DND-41 (cell line): ENCODE measurements around the gene NTMT2.

Experiments
- EZH2 ChIP-seq: IDR thresholded peaks from 3 replicates; pipeline ENCODE4 v1.6.1; 2012; ENCODE audit warnings: borderline replicate concordance, low read depth, mild to moderate bottlenecking, moderate library complexity, low read length, inconsistent platforms; ENCODE audit not compliant: severe bottlenecking
- TF ChIP-seq, protein P1 (sequence below): IDR thresholded peaks from 2 replicates; pipeline ENCODE4 v1.5.1; 2012; ENCODE audit warnings: borderline replicate concordance, low read length, moderate library complexity, mild to moderate bottlenecking; ENCODE audit not compliant: poor library complexity, severe bottlenecking; ENCODE audit errors: extremely low read depth

DNA sequence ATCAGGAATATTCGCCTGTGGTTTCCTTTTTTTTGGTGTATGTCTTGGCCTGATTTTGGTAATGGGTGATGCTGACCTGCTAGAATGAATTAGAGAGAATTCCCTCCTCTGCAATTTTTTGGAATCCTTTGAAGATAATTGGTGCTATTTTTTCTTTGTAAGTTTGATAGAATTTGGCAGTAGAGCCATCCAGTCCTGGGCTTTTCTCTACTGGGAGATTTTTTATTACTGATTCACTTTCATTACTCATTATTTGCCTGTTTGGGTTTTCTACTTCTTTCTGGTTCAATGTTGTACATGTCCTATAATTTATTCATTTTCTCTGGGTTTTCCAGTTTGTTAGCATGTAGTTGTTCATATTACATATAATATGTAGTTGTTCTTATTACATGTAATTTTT is 48.7 kb downstream of the NTMT2 start:
- TF ChIP-seq, protein P1, sequence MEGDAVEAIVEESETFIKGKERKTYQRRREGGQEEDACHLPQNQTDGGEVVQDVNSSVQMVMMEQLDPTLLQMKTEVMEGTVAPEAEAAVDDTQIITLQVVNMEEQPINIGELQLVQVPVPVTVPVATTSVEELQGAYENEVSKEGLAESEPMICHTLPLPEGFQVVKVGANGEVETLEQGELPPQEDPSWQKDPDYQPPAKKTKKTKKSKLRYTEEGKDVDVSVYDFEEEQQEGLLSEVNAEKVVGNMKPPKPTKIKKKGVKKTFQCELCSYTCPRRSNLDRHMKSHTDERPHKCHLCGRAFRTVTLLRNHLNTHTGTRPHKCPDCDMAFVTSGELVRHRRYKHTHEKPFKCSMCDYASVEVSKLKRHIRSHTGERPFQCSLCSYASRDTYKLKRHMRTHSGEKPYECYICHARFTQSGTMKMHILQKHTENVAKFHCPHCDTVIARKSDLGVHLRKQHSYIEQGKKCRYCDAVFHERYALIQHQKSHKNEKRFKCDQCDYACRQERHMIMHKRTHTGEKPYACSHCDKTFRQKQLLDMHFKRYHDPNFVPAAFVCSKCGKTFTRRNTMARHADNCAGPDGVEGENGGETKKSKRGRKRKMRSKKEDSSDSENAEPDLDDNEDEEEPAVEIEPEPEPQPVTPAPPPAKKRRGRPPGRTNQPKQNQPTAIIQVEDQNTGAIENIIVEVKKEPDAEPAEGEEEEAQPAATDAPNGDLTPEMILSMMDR, result no peak
- TF ChIP-seq EZH2, result no peak
